GM06990 (cell line): ENCODE data around the gene RNGTT.

Experiments
- DNase-seq: peaks from one replicate; pipeline ENCODE4 v3.0.0-alpha.2; 2011; ENCODE audit not compliant: insufficient read length; ENCODE audit errors: extremely low read depth
- H3K27me3 ChIP-seq: replicated peaks from 2 replicates; pipeline ENCODE4 v1.6.0; 2011; ENCODE audit warnings: low read length; ENCODE audit not compliant: control insufficient read depth, insufficient read depth
- H3K36me3 ChIP-seq: 2 replicates; pipeline ENCODE4 v1.5.1; 2011; ENCODE audit warnings: low read length; ENCODE audit not compliant: control insufficient read depth, insufficient read depth
- H3K4me3 ChIP-seq: replicated peaks from 2 replicates; pipeline ENCODE4 v1.5.1; 2011; ENCODE audit warnings: low read depth, mild to moderate bottlenecking, control low read depth, low read length
- TF ChIP-seq, protein P1 (sequence below): IDR thresholded peaks from 2 replicates; pipeline ENCODE4 v1.5.1; 2011; ENCODE audit warnings: low read length, control low read depth, mild to moderate bottlenecking, inconsistent platforms; ENCODE audit not compliant: insufficient read depth, poor library complexity, severe bottlenecking

Gene RNGTT

DNA sequence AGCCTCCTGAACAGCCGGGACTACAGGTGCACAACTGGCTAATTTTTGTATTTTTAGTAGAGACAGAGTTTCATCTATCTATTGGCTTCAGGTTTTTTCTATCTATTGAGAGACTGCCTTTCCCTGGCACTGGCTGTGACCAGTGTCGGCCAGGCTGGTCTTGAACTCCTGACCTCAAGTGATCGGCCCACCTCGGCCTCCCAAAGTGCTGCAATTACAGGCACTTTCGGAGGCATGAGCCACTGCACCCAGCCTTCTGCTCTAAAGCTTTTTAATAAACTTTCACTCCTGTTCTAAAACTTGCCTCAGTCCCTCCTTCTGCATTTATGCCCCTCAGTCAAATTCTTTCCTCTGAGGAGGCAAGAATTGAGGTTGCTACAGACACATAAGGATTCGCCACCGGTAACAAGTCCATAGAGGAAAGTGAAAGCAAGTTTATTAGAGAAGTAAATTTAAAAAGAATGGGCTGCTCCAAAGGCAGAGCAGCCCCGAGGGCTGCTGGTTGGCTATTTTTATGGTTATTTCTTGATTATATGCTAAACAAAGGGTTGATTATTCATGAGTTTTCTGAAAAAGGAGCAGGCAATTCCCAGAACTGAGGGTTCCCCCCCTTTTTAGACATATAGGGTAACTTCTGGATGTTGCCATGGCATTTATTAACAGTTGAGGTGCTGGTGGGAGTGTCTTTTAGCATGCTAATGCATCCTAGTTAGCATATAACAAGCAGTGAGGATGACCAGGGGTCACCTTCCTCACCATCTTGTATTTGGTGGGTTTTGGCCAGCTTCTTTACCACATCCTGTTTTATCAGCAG is 44.8 kb upstream of the RNGTT start:
- no peak for DNase-seq
- Histone ChIP-seq H3K27me3 (no peaks in the 10 kb centered on the region; the same call in 1 of the 2 replicates), H3K4me3 (no peak overlapping the region), H3K36me3 (no peaks in the 10 kb centered on the region)
- TF ChIP-seq, protein P1, sequence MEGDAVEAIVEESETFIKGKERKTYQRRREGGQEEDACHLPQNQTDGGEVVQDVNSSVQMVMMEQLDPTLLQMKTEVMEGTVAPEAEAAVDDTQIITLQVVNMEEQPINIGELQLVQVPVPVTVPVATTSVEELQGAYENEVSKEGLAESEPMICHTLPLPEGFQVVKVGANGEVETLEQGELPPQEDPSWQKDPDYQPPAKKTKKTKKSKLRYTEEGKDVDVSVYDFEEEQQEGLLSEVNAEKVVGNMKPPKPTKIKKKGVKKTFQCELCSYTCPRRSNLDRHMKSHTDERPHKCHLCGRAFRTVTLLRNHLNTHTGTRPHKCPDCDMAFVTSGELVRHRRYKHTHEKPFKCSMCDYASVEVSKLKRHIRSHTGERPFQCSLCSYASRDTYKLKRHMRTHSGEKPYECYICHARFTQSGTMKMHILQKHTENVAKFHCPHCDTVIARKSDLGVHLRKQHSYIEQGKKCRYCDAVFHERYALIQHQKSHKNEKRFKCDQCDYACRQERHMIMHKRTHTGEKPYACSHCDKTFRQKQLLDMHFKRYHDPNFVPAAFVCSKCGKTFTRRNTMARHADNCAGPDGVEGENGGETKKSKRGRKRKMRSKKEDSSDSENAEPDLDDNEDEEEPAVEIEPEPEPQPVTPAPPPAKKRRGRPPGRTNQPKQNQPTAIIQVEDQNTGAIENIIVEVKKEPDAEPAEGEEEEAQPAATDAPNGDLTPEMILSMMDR, result no peak

DNA sequence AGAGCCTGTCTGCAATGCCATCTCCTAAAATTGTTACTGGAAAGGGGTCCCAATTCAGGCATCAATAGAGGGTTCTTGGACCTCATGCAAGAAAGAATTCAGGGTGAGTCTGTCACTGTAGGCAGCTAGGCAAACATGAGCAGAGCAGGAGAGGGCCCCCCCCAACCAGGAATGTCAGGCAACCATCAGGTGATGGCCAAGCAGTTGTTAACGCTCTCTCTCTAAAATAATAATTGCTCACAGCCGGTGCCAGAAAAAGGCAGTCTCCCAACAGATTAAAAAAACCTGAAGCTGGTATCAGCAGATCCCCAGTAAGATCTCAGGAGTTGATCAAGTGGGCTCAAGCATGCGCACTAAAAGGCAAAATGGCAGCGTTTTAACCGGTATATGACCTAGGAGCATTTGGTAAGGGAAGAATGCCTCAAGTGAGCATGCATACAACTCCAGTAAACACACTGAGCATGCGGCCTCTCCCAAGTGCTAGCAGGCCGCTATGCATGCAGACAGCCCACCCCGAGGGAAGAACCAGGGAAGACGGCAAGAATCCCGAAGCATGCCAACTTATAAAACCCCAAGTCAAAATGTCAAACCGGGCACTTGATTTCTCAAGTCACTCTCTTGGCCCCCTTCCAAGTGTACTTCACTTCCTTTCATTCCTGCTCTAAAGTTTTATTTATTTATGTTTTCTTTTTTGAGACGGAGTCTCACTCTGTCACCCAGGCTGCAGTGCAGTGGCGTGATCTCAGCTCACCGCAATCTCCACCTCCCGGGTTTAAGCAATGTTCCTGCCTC is 44.0 kb upstream of the RNGTT start:
- TF ChIP-seq, protein P1, result no peak
- no peak for DNase-seq
- no peaks in the 10 kb centered on the region for H3K36me3 ChIP-seq
- H3K4me3 ChIP-seq, result no peak overlapping the region
- no peaks in the 10 kb centered on the region; the same call in 1 of the 2 replicates for H3K27me3 ChIP-seq

DNA sequence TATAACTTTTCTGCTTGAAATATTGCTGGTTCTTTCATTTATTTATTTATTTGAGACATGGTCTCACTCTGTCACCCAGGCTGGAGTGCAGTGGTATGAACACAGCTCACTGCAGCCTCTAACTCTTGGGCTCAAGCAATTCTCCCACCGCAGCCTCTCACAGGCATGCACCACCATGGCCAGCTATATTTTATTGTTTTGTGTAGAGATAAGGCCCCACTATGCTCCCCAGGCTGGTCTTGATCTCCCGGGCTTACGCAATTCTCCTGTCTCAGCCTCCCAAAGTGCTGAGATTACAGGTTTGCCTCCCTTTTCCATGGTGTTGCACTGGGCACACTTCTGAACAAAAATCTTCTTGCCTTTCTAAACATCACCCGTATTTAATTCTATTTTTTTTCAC is 39.1 kb upstream of the RNGTT start:
- no peak for DNase-seq
- Histone ChIP-seq H3K36me3 (no peaks in the 10 kb centered on the region), H3K27me3 (no peaks in the 10 kb centered on the region), H3K4me3 (no peak overlapping the region)
- TF ChIP-seq, protein P1, result no peak

DNA sequence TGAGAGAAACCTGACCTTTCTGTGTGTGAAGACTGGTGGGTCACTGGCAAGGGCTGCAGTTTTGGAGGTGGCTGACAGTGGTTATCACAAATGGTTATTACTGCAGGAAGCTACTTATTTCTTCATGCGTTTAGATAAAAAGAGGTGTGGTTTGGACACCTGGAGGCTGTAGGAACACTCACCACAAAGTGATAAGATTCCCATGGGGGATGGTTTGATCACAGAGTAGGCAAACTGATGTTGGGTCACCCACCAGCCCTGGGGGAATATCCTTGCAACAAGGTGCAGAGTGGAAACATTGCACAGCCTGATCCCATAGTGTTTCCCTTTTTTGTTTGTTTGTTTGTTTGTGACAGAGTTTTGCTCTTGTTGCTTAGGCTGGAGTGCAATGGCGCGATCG is 33.9 kb upstream of the RNGTT start:
- DNase-seq, result no peak
- Histone ChIP-seq H3K4me3 (no peak overlapping the region), H3K27me3 (no peaks in the 10 kb centered on the region), H3K36me3 (no peaks in the 10 kb centered on the region)
- TF ChIP-seq, protein P1, result no peak

DNA sequence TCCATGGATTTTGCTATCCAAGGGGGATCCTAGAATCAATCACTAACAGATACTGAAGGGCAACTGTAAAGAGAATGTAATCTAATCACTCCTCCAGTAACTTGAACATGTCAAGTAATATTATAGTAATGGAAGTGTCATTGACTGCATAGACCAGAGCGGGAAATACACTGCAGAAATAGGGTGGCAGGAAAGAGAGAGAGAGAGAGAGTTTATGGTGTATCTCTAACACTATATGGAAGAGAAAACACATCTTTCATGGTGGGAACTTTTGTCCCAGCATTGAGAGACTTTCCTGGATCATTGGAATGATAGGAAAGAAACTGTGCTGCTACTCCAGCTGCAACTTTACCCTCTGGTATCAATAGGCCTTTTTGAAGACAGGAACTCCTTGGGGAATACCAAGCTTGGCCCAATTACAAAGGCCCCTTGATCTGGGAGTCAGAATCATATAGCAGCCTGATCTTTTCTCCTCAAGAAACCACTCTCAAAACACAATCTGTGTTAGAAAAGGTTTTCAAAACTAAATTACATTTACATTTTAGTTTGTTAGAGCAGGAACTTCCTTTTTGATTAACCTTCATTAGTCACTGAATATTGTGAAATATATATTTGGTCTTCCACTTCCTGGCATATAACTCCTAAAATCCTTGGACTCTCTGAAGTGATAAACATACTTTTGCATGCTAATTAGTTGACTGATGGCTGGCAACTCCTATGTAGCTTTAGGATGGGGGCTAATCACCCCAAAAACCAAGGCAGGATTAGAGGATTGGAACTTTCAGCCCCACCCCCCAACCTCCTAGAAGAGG is 29.5 kb upstream of the RNGTT start:
- TF ChIP-seq, protein P1, result no peak

More for the DNA sequence above, 29.5 kb upstream of the RNGTT start:
- no peaks in the 10 kb centered on the region for H3K27me3 ChIP-seq
- H3K4me3 ChIP-seq, result no peak overlapping the region
- H3K36me3 ChIP-seq, result no peaks in the 10 kb centered on the region
- DNase-seq, result no peak
